CD4-positive, alpha-beta T cell treated with Interleukin-21 for 1 hour (primary cell): ENCODE data around the gene USP7.
"Not testable (repeated sequence)": the region's sequence is repeated elsewhere in the genome, so short reads cannot be mapped to it uniquely, and the experiment has no call there.

ENCODE experiments used
- DNase-seq: peaks from one replicate; pipeline ENCODE4 v3.0.0-alpha.2; 2020

USP7 gene

GRCh38 chr16:8963821-8964441 is at the start of gene USP7:
Gene USP7 (minus strand): TSS chr16:8963906. CDS start chr16:8963285, 621 bp downstream.
- DNase-seq = peak; percentile 92

- DNase-seq = no peak
Observed at GRCh38 chr16:9013508-9013864, 49.8 kb upstream of the USP7 start.

- no peak for DNase-seq
Observed at GRCh38 chr16:9012848-9013507, 49.3 kb upstream of the USP7 start.

- DNase-seq = no peak
Observed at GRCh38 chr16:9012330-9012729, 48.6 kb upstream of the USP7 start.

GRCh38 chr16:9008601-9009260 is 45.0 kb upstream of the USP7 start:
- DNase-seq = peak; percentile 66

GRCh38 chr16:9007177-9007794 is 43.6 kb upstream of the USP7 start:
- no peak for DNase-seq

GRCh38 chr16:9004183-9004582 is 40.5 kb upstream of the USP7 start:
- no peak for DNase-seq

- no peak for DNase-seq
Observed at GRCh38 chr16:9003763-9004162, 40.1 kb upstream of the USP7 start.

- no peak for DNase-seq
Observed at GRCh38 chr16:9003322-9003721, 39.6 kb upstream of the USP7 start.

GRCh38 chr16:9002042-9002441 is 38.3 kb upstream of the USP7 start:
- no peak for DNase-seq

GRCh38 chr16:9000664-9001063 is 37.0 kb upstream of the USP7 start:
- no peak for DNase-seq

GRCh38 chr16:8999800-9000199 is 36.1 kb upstream of the USP7 start:
- no peak for DNase-seq

GRCh38 chr16:8998108-8998507 is 34.4 kb upstream of the USP7 start:
- no peak for DNase-seq

GRCh38 chr16:8996891-8997290 is 33.2 kb upstream of the USP7 start:
- no peak for DNase-seq

- no peak for DNase-seq
Observed at GRCh38 chr16:8990445-8990844, 26.7 kb upstream of the USP7 start.

- no peak for DNase-seq
Observed at GRCh38 chr16:8989099-8989878, 25.6 kb upstream of the USP7 start.

- no peak for DNase-seq
Observed at GRCh38 chr16:8986818-8987191, 23.1 kb upstream of the USP7 start.

GRCh38 chr16:8986111-8986510 is 22.4 kb upstream of the USP7 start:
- no peak for DNase-seq

GRCh38 chr16:8982816-8983215 is 19.1 kb upstream of the USP7 start:
- DNase-seq = no peak

GRCh38 chr16:8981901-8982300 is 18.2 kb upstream of the USP7 start:
- DNase-seq = not testable (repeated sequence)

- not testable (repeated sequence) for DNase-seq
Observed at GRCh38 chr16:8976189-8976588, 12.5 kb upstream of the USP7 start.

- no peak for DNase-seq
Observed at GRCh38 chr16:8975039-8975438, 11.3 kb upstream of the USP7 start.
